MM.1S (cell line): Measurements from ENCODE around the gene DYNLRB1.

Source experiments
- CTCF ChIP-seq: fragments of 300-600 bp; sonication (generic); IDR thresholded peaks from 2 replicates; pipeline ENCODE4 v1.5.1; 2016; ENCODE audit warnings: antibody characterized with exemption, low read length, mixed read lengths
- EZH2 ChIP-seq: fragments of 300-600 bp; sonication (generic); optimal IDR thresholded peaks from 2 replicates; pipeline ENCODE3; 2017; ENCODE audit warnings: low read depth, mild to moderate bottlenecking, antibody characterized with exemption, low read length, mixed read lengths
- EZH2phosphoT487 ChIP-seq: fragments of 300-600 bp; sonication (generic); IDR thresholded peaks from 2 replicates; pipeline ENCODE4 v1.6.1; 2018; ENCODE audit warnings: antibody characterized with exemption, low read length

GRCh38 chr20:34537651-34538050, 21.4 kb downstream of the DYNLRB1 start:
- TF ChIP-seq EZH2 = no peak
- TF ChIP-seq CTCF = no peak
- TF ChIP-seq EZH2phosphoT487 = no peak
